ENCODE measurements around the gene LRIT1.

Gene LRIT1

GRCh38 chr10:84254552-84255478 is 13.5 kb upstream of the LRIT1 start:
- no peak for DNase-seq (ENCODE audit: low read depth)

GRCh38 chr10:84248794-84249193 is 7.4 kb upstream of the LRIT1 start:
- no peak for DNase-seq (ENCODE audit: low read depth)

- DNase-seq (ENCODE audit: low read depth), result no peak
These were observed 6.2 kb upstream of the LRIT1 start for GRCh38 chr10:84247496-84247895.

- no peak for DNase-seq (ENCODE audit: low read depth)
These were observed 3.4 kb upstream of the LRIT1 start, which contains the start of gene RGR for GRCh38 chr10:84244651-84245270. RGR (plus strand) TSS chr10:84245053; CDS start chr10:84245091, 38 bp downstream.

- no peak for DNase-seq (ENCODE audit: low read depth)
These were observed 2.4 kb upstream of the LRIT1 start for GRCh38 chr10:84243759-84244158.

- DNase-seq (ENCODE audit: low read depth), result no peak
These were observed 2.4 kb downstream of the LRIT1 start for GRCh38 chr10:84238909-84239308.

- DNase-seq (ENCODE audit: low read depth), result no peak
These were observed 3.9 kb downstream of the LRIT1 start for GRCh38 chr10:84237199-84238051.

GRCh38 chr10:84236807-84237198 is 4.5 kb downstream of the LRIT1 start:
- no peak for DNase-seq (ENCODE audit: low read depth)

- DNase-seq (ENCODE audit: low read depth), result no peak
These were observed 6.2 kb downstream of the LRIT1 start for GRCh38 chr10:84235096-84235495.

- no peak for DNase-seq (ENCODE audit: low read depth)
These were observed 6.9 kb downstream of the LRIT1 start for GRCh38 chr10:84234479-84234878.

GRCh38 chr10:84233940-84234339 is 7.4 kb downstream of the LRIT1 start:
- DNase-seq (ENCODE audit: low read depth), result no peak

GRCh38 chr10:84232376-84232775 is 9.0 kb downstream of the LRIT1 start:
- DNase-seq (ENCODE audit: low read depth), result no peak

GRCh38 chr10:84230359-84230758 is 11.0 kb downstream of the LRIT1 start:
- no peak for DNase-seq (ENCODE audit: low read depth)

- no peak for DNase-seq (ENCODE audit: low read depth)
These were observed 13.5 kb downstream of the LRIT1 start for GRCh38 chr10:84227810-84228209.

- no peak for DNase-seq (ENCODE audit: low read depth)
These were observed 14.7 kb downstream of the LRIT1 start for GRCh38 chr10:84226616-84227015.

GRCh38 chr10:84225427-84226173 is 15.7 kb downstream of the LRIT1 start, which contains the start of gene LRIT2:
LRIT2 (minus strand) TSS chr10:84225544; CDS start chr10:84225520, 24 bp downstream.
- DNase-seq (ENCODE audit: low read depth), result no peak

- DNase-seq (ENCODE audit: low read depth), result no peak
These were observed 16.8 kb downstream of the LRIT1 start for GRCh38 chr10:84224411-84225028.

GRCh38 chr10:84221916-84222315 is 19.4 kb downstream of the LRIT1 start:
- no peak for DNase-seq (ENCODE audit: low read depth)

- no peak for DNase-seq (ENCODE audit: low read depth)
These were observed 23.6 kb downstream of the LRIT1 start for GRCh38 chr10:84217746-84218145.

- DNase-seq (ENCODE audit: low read depth), result no peak
These were observed 24.5 kb downstream of the LRIT1 start for GRCh38 chr10:84216834-84217233.

GRCh38 chr10:84214612-84215235 is 26.6 kb downstream of the LRIT1 start:
- DNase-seq (ENCODE audit: low read depth), result no peak
